ENCODE measurements around the gene TSKS. TPM values are rescaled to one million over a fixed set of nuclear protein-coding genes. Genes with fewer than 3 reads are reported as not detected.

Gene TSKS
- total and polyA plus RNA-seq, 2 of the 13 experiments (the other 11 are each of a cell fraction or from before 2014, with no cell fraction given): 0.03 TPM; not detected in 1

DNA sequence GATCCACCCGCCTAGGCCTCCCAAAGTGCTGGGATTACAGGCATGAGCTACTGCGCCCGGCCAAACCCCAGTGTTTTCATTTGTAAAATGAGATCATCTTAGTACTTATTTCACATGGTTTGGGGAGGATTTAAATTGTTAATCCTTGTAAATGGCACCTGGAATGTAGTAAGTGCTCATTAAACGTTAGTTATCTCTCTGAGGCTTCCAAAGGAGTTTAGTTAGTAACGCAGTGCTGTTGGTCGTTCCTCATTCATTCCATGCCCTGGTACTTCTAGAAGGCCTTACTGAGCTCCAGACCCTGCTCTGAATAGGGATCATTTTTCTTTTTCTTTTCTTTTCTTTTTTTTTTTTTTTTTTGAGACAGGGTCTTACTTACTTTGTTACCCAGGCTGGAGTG lies 67.0 kb downstream of the TSKS start (continued):
- TF ChIP-seq, protein P1, sequence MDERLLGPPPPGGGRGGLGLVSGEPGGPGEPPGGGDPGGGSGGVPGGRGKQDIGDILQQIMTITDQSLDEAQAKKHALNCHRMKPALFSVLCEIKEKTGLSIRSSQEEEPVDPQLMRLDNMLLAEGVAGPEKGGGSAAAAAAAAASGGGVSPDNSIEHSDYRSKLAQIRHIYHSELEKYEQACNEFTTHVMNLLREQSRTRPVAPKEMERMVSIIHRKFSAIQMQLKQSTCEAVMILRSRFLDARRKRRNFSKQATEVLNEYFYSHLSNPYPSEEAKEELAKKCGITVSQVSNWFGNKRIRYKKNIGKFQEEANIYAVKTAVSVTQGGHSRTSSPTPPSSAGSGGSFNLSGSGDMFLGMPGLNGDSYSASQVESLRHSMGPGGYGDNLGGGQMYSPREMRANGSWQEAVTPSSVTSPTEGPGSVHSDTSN (CRISPR knock-in tag; IDR thresholded peaks at IDR 0.05): no peak
- TF ChIP-seq ZNF383 (CRISPR knock-in tag; IDR thresholded peaks at IDR 0.05; ENCODE audit: borderline replicate concordance) (no peak), JDP2 (CRISPR knock-in tag; IDR thresholded peaks at IDR 0.05; ENCODE audit: borderline replicate concordance) (no peak), SRSF4 (IDR thresholded peaks at IDR 0.05; ENCODE audit: low read depth, low read length, poor library complexity, severe bottlenecking) (no peak)
- TF ChIP-seq, protein P2, sequence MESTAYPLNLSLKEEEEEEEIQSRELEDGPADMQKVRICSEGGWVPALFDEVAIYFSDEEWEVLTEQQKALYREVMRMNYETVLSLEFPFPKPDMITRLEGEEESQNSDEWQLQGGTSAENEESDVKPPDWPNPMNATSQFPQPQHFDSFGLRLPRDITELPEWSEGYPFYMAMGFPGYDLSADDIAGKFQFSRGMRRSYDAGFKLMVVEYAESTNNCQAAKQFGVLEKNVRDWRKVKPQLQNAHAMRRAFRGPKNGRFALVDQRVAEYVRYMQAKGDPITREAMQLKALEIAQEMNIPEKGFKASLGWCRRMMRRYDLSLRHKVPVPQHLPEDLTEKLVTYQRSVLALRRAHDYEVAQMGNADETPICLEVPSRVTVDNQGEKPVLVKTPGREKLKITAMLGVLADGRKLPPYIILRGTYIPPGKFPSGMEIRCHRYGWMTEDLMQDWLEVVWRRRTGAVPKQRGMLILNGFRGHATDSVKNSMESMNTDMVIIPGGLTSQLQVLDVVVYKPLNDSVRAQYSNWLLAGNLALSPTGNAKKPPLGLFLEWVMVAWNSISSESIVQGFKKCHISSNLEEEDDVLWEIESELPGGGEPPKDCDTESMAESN (CRISPR knock-in tag; conservative IDR thresholded peaks at IDR 0.05): no peak
- TF ChIP-seq, protein P3, sequence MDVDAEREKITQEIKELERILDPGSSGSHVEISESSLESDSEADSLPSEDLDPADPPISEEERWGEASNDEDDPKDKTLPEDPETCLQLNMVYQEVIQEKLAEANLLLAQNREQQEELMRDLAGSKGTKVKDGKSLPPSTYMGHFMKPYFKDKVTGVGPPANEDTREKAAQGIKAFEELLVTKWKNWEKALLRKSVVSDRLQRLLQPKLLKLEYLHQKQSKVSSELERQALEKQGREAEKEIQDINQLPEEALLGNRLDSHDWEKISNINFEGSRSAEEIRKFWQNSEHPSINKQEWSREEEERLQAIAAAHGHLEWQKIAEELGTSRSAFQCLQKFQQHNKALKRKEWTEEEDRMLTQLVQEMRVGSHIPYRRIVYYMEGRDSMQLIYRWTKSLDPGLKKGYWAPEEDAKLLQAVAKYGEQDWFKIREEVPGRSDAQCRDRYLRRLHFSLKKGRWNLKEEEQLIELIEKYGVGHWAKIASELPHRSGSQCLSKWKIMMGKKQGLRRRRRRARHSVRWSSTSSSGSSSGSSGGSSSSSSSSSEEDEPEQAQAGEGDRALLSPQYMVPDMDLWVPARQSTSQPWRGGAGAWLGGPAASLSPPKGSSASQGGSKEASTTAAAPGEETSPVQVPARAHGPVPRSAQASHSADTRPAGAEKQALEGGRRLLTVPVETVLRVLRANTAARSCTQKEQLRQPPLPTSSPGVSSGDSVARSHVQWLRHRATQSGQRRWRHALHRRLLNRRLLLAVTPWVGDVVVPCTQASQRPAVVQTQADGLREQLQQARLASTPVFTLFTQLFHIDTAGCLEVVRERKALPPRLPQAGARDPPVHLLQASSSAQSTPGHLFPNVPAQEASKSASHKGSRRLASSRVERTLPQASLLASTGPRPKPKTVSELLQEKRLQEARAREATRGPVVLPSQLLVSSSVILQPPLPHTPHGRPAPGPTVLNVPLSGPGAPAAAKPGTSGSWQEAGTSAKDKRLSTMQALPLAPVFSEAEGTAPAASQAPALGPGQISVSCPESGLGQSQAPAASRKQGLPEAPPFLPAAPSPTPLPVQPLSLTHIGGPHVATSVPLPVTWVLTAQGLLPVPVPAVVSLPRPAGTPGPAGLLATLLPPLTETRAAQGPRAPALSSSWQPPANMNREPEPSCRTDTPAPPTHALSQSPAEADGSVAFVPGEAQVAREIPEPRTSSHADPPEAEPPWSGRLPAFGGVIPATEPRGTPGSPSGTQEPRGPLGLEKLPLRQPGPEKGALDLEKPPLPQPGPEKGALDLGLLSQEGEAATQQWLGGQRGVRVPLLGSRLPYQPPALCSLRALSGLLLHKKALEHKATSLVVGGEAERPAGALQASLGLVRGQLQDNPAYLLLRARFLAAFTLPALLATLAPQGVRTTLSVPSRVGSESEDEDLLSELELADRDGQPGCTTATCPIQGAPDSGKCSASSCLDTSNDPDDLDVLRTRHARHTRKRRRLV (CRISPR knock-in tag; IDR thresholded peaks at IDR 0.05): no peak
